GM21390 (cell line): ENCODE results near the gene USP7.

Experiments used
- ATAC-seq: cut with Tn5 transposase; IDR thresholded peaks from one replicate; pipeline ENCODE4 v1.9.1; 2021; ENCODE audit not compliant: unreplicated experiment

The USP7 gene

DNA sequence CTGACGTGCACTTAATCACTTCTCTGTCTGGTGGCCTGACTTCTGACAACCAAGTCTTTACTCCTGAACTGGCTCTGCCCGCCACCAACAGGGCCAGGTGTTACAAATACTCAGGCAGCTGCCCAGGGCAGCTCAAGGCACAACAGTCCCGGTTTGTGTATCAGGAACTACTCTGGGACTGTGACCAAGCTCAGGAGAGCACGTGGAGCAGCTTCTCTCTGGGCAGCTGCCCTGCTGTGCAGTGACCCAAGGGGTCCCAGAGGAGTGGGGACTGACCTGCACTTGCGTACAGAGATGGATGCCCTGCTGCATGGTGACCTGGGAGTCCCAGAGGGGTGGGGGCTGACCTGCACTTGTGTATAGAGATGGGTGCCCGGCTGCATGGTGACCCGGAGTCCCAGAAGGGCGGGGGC is 59.7 kb downstream of the USP7 start:
- no peak for ATAC-seq

DNA sequence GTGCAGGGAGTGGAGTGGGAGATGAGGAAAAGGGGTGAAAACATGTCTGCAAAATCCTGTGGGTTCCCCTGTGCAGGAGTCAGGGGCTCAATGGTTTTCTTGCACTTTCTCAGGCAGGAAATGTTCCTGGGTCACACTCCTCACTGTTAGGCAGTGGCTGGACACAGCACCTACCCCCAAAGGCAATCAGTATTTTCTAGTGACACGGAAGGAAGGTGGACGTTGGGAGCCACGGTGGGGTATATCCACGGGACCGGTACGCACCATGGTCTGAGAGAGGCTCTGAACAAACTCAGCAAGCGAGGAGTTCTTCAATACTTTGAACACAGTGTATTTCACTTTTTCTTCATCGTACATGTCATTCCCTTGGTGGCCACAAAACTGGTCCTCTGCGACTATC is 60.7 kb downstream of the USP7 start:
- ATAC-seq = no peak

DNA sequence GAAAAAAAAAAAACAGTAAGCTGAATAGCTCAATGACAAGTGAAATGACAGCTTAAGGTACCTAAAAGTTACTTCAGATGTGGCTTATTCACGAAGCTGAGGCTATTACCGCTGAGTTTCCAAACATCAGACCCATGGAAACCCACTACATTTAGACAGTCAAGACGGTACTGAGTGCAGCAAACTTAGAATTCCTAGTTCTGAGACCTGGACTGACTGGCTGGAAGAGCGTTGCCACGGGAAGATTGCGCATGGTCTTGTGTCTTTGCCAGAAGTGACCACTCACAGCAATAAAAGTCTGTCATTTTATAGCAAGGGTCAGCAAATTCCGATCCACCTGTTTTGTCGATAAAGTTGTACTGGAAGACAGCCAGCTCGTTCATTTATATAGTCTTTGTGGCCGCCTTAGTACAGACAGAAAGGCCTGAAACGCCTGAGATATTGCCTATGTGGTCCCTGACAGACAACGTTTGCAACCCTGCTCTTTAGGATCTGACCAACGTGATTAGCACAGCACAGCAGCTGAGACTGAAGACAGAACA is 62.3 kb downstream of the USP7 start:
- ATAC-seq = no peak

DNA sequence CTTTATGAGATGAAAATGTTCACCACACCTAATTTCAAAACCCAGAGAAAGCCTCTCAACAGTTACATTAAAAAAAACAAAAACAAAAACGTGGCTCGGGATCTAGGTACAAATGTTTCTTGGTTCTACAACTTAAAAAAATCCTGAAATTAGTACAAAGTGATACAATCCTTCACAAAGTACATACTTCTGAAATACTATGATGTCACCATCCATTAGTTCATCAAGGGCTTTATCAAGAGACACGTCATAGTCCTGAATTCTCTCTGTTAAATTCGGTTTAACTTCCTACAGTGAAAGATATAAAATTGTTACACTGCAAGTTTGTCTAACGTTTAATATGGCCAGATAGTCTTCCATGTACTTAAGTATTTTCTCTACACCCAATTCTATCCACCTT is 63.4 kb downstream of the USP7 start:
- ATAC-seq = no peak

- ATAC-seq = no peak
Observed at GRCh38 chr16:8899709-8900317, 63.9 kb downstream of the USP7 start.

DNA sequence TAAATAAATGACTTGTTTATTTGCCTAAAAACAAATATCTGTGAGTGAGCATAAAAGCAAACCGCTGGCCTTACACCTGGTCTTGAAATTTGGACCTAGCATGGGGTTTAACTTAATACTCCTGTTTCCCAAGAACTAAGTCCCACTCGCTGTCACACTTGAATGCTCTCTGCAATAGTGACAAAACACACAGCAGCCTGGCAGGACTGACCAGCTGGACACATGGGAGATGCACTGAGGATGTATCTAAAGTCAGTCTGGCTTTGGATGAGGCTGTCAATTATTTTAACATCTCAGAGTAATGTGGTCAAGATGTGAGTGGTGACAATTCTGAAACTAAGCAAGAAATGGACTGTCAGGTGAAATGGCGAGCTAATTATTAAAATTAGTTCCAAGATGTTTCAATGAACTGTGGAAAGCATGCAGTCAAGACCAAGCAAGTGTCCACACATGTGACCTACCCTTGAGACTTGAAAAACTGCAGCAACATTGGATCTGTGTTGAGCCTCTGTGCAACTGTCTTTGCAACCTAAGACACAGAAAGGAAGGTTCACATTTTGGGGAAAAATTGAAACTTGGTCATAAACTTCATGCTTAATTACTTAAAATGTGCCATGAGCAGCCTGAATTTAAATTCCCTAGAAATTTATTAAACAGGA is 64.9 kb downstream of the USP7 start:
- no peak for ATAC-seq

DNA sequence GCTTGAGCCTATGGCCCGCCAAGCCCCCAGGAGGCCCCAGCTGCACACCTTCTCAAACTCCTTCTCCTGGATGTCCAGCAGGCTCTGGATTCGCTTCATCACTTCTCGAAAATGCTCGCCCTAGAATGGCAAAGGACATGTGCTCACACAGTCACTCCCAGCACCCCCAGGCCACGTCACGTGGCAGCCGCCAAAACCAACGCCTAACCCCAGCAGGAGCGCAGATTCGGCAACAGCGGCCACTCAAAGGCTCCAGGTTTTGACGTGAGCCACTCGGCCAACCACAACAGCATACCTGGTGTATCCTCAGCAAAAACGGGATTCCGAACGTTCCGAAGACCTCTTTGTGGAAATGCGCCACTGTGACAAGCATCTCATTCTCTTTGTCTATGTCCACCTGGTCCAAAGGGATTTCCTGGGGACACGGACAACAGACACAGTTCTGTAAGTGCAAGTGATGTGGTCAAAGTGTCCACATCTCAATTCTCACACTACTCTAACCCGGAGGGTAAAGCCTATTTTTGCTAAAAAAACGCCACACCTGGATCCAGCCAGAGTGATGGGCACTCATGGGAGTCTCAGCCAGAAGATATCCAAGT is 68.9 kb downstream of the USP7 start:
- no peak for ATAC-seq

DNA sequence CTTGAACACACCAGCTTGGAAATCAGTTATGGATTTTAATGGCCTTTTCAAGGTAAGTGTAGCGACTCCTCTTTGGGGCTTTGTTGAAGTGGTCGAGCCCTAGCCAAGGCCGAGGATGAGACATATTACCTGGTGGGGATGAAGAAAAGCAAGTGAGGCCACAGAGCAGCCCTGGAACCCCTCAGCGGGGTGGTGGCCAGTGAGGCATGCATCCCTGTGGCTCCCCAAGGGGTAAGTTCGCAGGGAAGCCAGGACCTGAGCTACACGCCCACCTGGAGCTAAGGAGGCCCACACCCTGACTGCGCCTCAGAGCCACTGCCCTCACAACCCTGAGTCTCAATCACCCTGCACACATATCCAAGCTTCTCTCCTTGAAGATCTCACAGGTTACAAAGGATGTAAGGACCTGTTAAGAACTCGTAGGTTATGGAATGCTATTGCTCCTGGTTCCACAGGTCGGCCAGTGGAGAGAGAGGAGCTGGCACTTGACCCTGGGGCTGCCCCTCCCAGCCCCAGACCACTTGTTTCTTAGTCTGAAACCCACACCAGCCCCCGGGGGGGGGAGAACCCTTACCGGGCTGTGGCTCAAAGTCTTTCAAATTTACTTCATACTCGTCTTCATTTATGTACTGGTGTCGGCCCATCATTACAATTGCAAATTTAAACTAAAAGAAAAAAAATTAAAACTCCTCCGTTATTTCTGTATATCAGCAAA is 69.6 kb downstream of the USP7 start:
- ATAC-seq = no peak

DNA sequence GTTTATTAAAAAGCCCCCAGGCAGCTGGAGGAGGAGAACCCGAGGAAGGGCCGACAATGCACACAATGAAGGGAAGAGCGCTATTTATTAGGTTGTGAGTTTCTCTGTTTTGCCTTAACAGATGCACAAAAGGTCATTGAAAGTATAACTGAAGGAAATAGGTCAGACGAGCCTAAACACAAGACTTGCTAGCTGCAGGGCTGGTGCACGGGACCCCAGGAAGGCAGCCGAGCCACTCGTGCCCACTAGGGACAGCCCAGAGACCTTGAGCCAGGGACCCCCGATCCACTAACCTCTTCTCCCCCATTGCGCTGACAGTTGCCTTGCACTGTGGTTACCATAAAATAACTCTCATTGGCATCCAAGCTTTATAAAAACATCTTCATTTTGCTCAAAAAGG is 70.3 kb downstream of the USP7 start:
- no peak for ATAC-seq

- peak; percentile 25 for ATAC-seq
Observed at GRCh38 chr16:8892101-8892575, 71.6 kb downstream of the USP7 start.

GRCh38 chr16:8890549-8890921 is 73.2 kb downstream of the USP7 start:
- ATAC-seq = no peak

DNA sequence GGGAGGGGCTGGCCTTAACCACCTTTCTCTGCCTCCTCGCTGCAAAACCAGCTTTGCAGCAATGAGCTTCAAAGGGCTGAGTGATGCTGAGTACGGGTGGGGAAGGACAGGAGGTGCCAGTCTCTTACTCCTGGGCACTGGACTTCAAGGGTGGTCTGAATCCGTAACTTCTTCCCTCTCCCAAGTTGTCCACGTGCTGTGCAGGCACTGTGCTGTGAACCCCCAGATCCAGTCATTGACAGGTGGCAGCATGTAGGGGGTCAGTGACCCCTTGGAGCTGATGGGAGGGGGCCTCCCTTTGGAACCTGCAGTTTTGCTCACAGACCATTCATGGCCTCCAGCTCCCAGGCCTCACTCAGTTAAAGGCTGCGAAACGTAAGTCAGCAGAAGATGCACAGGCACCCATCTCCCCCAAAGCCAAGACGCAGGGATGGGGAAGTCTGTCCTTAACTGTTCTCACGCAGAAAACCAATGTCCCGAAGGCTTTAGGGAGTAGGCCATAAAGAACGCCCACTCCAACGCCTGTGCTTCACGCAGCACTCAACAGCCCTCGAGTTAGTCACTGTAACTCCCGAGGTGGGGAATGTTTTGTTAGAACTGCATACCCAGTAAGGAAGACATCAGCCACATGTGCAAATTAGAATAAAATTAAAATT is 73.7 kb downstream of the USP7 start:
- ATAC-seq = no peak

- no peak for ATAC-seq
Observed at GRCh38 chr16:8888951-8889892, 74.5 kb downstream of the USP7 start.

GRCh38 chr16:8887952-8888560 is 75.7 kb downstream of the USP7 start:
- ATAC-seq = no peak

DNA sequence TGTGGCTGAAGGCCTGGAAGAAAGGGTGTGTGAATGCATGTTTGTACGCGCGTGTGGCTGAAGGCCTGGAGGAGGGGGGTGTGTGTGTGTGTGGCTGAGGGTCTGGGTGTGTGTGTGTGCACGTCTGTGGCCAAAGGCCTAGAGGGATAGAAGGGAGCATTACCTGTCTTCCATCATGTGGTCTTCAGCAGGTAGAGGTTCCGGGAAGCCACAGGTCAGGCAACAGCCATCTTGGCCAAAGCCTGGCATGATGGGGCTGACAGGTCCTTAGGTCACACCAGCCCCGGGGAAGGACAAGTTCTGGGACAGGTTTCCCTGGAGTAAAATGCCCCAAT is 76.3 kb downstream of the USP7 start:
- ATAC-seq = no peak

DNA sequence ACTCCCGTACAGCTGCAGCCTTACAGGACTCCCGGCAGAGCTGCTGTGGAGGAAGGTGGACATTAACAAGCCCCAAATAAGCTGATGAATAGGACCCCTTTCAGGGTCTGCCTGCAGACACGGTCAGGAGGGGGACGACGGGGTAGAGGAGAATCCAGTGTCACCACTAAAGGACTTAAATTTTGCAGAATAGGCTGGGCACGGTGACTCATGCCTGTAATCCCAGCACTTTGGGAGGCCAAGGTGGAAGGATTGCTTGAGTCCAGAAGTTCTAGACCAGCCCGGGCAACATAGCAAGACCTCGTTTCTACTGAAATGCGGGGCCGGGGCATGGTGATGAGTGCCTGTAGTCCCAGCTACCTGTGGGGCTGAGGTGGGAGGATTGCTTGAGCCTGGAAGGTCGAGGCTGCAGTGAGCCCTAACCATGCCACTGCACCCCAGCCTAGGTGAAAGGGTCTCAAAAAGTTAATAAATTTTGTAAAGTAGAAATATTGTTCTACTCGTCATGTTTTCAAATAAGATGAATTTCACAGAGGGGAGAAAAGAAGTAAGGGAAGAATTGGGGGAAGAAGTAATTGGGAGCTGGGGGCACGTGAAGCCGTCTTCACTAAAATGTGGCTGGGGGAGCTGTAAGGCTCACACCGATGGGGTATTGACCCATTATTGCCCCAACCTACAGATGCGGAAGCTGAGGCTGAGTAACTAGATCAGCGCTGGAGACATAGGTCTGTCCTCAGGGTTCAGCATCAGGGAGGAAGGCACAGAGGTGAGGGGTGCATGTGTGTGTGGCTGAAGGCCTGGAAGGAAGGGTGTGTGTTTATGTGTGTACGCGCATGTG is 76.9 kb downstream of the USP7 start:
- ATAC-seq = no peak

GRCh38 chr16:8885674-8886592 is 77.8 kb downstream of the USP7 start:
- no peak for ATAC-seq
